ENCODE data around the gene KDM7A.
A peak's percentile ranks its signal among the peaks of the same experiment; 100 is the strongest.

Gene KDM7A

GRCh38 chr7:140068033-140068432 lies 108.8 kb downstream of the KDM7A start:
- no peaks in the 10 kb centered on the region for H3K36me3 ChIP-seq
- no peaks in the 10 kb centered on the region; the same call in 1 of the 2 replicates for H3K27me3 ChIP-seq
- H3K4me3 ChIP-seq (ENCODE audit: low read depth, low read length) = no peak overlapping the region
- H3K9me3 ChIP-seq = peaks cover 3% of the 10 kb centered on the region; the same call in 1 of the 2 replicates
- no peak for TF ChIP-seq CTCF (IDR thresholded peaks at IDR 0.05; ENCODE audit: low read depth, low read length)
- DNase-seq = no peak
- H3K4me1 ChIP-seq = no peaks in the 10 kb centered on the region

GRCh38 chr7:140067052-140067451 lies 109.7 kb downstream of the KDM7A start:
- no peak for DNase-seq
- Histone ChIP-seq H3K36me3 (no peaks in the 10 kb centered on the region), H3K4me3 (ENCODE audit: low read depth, low read length) (no peak overlapping the region), H3K27me3 (no peaks in the 10 kb centered on the region; the same call in 1 of the 2 replicates), H3K9me3 (peaks cover 3% of the 10 kb centered on the region; the same call in 1 of the 2 replicates), H3K4me1 (no peaks in the 10 kb centered on the region)
- TF ChIP-seq CTCF (IDR thresholded peaks at IDR 0.05; ENCODE audit: low read depth, low read length) = no peak

- Histone ChIP-seq H3K4me1 (peaks cover 14% of the 10 kb centered on the region), H3K4me3 (ENCODE audit: low read depth, low read length) (peak within 1 kb of the TSS; percentile 56), H3K9me3 (peaks cover 3% of the 10 kb centered on the region; the same call in 1 of the 2 replicates), H3K36me3 (no peaks in the 10 kb centered on the region), H3K27me3 (no peaks in the 10 kb centered on the region; the same call in 1 of the 2 replicates)
- peak; percentile 83 for DNase-seq
- TF ChIP-seq CTCF (IDR thresholded peaks at IDR 0.05; ENCODE audit: low read depth, low read length) = no peak
Measured at GRCh38 chr7:140062528-140063299, 114.1 kb downstream of the KDM7A start, which contains the start of gene PARP12. TSS of gene PARP12 (minus strand) at chr7:140062951. CDS start at chr7:140062847, 104 bp downstream.

- DNase-seq = no peak
- Histone ChIP-seq H3K4me1 (peaks cover 14% of the 10 kb centered on the region), H3K27me3 (no peaks in the 10 kb centered on the region), H3K36me3 (no peaks in the 10 kb centered on the region), H3K4me3 (ENCODE audit: low read depth, low read length) (peak overlapping the region; percentile 56), H3K9me3 (peaks cover 3% of the 10 kb centered on the region; the same call in 1 of the 2 replicates)
- no peak for TF ChIP-seq CTCF (IDR thresholded peaks at IDR 0.05; ENCODE audit: low read depth, low read length)
Measured at GRCh38 chr7:140062118-140062527, 114.7 kb downstream of the KDM7A start.

- H3K36me3 ChIP-seq = no peaks in the 10 kb centered on the region
- H3K4me3 ChIP-seq (ENCODE audit: low read depth, low read length) = no peak overlapping the region
- no peaks in the 10 kb centered on the region for H3K9me3 ChIP-seq
- no peak for DNase-seq
- H3K4me1 ChIP-seq = peaks cover 14% of the 10 kb centered on the region
- TF ChIP-seq CTCF (IDR thresholded peaks at IDR 0.05; ENCODE audit: low read depth, low read length) = no peak
- no peaks in the 10 kb centered on the region for H3K27me3 ChIP-seq
Measured at GRCh38 chr7:140061607-140061930, 115.2 kb downstream of the KDM7A start.

Data from BE2C (cell line).